Liver (tissue), 3 donors: ENCODE results near the gene GLOD4.

Experiments used
- EGR1 ChIP-seq, 2 donors: IDR thresholded peaks; 2 replicates each; pipeline ENCODE4 v1.6.1; 2016 to 2018; ENCODE audit warnings: antibody characterized with exemption in 2 of 2, low read depth in 2 of 2
- FOXA2 ChIP-seq: IDR thresholded peaks from 2 replicates; pipeline ENCODE4 v1.6.1; 2016; ENCODE audit warnings: antibody characterized with exemption
- GABPA ChIP-seq, 2 donors: IDR thresholded peaks in 1 of 2; conservative IDR thresholded peaks in 1 of 2; 2 replicates each; pipeline ENCODE4 v1.6.1; 2016; ENCODE audit warnings: antibody characterized with exemption in 2 of 2, mild to moderate bottlenecking in 1 of 2, moderate library complexity in 1 of 2
- HNF4A ChIP-seq, 2 donors: conservative IDR thresholded peaks; 2 replicates each; pipeline ENCODE4 v1.6.1; 2016; ENCODE audit warnings: antibody characterized with exemption in 2 of 2, mild to moderate bottlenecking in 2 of 2
- JUND ChIP-seq, 2 donors: IDR thresholded peaks; 2 replicates each; pipeline ENCODE4 v1.6.1; 2016; ENCODE audit warnings: antibody characterized with exemption in 2 of 2
- NR2F2 ChIP-seq: IDR thresholded peaks from 2 replicates; pipeline ENCODE4 v1.6.1; 2016; ENCODE audit warnings: antibody characterized with exemption
- RAD21 ChIP-seq, 2 donors: IDR thresholded peaks; 2 replicates each; pipeline ENCODE4 v1.6.1; 2016; ENCODE audit warnings: antibody characterized with exemption in 2 of 2, mild to moderate bottlenecking in 2 of 2
- SP1 ChIP-seq: IDR thresholded peaks from 2 replicates; pipeline ENCODE4 v1.6.1; 2018; ENCODE audit warnings: antibody characterized with exemption, mild to moderate bottlenecking
- TAF1 ChIP-seq: conservative IDR thresholded peaks from 2 replicates; pipeline ENCODE4 v1.6.1; 2016; ENCODE audit warnings: antibody characterized with exemption, mild to moderate bottlenecking
- YY1 ChIP-seq: IDR thresholded peaks from 2 replicates; pipeline ENCODE4 v1.6.1; 2016; ENCODE audit warnings: antibody characterized with exemption, mild to moderate bottlenecking
- TF ChIP-seq, protein P1 (sequence below): fragments of 150-350 bp; IDR thresholded peaks from 2 replicates; pipeline ENCODE4 v1.5.1; 2017; ENCODE audit warnings: improper control_type of control experiment, low read depth, low read length; ENCODE audit not compliant: missing input control
- TF ChIP-seq, protein P2 (sequence below): IDR thresholded peaks from 2 replicates; pipeline ENCODE4 v1.6.1; 2016; ENCODE audit warnings: antibody characterized with exemption
- TF ChIP-seq, protein P3 (sequence below): IDR thresholded peaks from 2 replicates; pipeline ENCODE4 v1.6.1; 2016; ENCODE audit warnings: antibody characterized with exemption, mild to moderate bottlenecking
- donor health status: healthy.
- donor health status: healthy.

DNA sequence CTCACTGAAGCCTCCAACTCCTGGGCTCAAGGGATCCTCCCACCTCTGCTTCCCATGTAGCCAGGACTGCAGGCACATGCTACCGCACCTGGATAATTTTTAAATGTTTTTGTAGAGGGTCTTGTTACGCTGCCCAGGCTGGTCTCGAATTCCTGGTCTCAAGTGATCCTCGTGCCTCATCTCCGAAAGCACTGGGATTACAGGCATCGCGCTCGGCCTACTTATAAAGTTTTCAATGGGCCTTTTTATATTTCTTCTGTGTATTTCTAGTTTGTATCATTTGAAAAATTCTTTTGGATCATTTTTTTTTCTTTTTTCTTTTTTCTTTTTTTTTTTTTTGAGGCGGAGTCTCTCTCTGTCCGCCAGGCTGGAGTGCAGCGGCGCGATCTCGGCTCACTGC, 57.0 kb downstream of the GLOD4 start:
- no peak for TF ChIP-seq HNF4A (conservative IDR thresholded peaks at IDR 0.05)
- TF ChIP-seq, protein P1, sequence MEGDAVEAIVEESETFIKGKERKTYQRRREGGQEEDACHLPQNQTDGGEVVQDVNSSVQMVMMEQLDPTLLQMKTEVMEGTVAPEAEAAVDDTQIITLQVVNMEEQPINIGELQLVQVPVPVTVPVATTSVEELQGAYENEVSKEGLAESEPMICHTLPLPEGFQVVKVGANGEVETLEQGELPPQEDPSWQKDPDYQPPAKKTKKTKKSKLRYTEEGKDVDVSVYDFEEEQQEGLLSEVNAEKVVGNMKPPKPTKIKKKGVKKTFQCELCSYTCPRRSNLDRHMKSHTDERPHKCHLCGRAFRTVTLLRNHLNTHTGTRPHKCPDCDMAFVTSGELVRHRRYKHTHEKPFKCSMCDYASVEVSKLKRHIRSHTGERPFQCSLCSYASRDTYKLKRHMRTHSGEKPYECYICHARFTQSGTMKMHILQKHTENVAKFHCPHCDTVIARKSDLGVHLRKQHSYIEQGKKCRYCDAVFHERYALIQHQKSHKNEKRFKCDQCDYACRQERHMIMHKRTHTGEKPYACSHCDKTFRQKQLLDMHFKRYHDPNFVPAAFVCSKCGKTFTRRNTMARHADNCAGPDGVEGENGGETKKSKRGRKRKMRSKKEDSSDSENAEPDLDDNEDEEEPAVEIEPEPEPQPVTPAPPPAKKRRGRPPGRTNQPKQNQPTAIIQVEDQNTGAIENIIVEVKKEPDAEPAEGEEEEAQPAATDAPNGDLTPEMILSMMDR: no peak
- TF ChIP-seq FOXA2: no peak
- no peak for TF ChIP-seq JUND (IDR thresholded peaks at IDR 0.05)
- TF ChIP-seq TAF1: no peak
- TF ChIP-seq RAD21 (IDR thresholded peaks at IDR 0.05): no peak
- TF ChIP-seq, protein P2, sequence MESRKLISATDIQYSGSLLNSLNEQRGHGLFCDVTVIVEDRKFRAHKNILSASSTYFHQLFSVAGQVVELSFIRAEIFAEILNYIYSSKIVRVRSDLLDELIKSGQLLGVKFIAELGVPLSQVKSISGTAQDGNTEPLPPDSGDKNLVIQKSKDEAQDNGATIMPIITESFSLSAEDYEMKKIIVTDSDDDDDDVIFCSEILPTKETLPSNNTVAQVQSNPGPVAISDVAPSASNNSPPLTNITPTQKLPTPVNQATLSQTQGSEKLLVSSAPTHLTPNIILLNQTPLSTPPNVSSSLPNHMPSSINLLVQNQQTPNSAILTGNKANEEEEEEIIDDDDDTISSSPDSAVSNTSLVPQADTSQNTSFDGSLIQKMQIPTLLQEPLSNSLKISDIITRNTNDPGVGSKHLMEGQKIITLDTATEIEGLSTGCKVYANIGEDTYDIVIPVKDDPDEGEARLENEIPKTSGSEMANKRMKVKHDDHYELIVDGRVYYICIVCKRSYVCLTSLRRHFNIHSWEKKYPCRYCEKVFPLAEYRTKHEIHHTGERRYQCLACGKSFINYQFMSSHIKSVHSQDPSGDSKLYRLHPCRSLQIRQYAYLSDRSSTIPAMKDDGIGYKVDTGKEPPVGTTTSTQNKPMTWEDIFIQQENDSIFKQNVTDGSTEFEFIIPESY: no peak
- TF ChIP-seq SP1: no peak
- no peak for TF ChIP-seq EGR1 (IDR thresholded peaks at IDR 0.05; ENCODE audit: low read depth in 2 of 2)
- TF ChIP-seq NR2F2: no peak
- TF ChIP-seq, protein P3, sequence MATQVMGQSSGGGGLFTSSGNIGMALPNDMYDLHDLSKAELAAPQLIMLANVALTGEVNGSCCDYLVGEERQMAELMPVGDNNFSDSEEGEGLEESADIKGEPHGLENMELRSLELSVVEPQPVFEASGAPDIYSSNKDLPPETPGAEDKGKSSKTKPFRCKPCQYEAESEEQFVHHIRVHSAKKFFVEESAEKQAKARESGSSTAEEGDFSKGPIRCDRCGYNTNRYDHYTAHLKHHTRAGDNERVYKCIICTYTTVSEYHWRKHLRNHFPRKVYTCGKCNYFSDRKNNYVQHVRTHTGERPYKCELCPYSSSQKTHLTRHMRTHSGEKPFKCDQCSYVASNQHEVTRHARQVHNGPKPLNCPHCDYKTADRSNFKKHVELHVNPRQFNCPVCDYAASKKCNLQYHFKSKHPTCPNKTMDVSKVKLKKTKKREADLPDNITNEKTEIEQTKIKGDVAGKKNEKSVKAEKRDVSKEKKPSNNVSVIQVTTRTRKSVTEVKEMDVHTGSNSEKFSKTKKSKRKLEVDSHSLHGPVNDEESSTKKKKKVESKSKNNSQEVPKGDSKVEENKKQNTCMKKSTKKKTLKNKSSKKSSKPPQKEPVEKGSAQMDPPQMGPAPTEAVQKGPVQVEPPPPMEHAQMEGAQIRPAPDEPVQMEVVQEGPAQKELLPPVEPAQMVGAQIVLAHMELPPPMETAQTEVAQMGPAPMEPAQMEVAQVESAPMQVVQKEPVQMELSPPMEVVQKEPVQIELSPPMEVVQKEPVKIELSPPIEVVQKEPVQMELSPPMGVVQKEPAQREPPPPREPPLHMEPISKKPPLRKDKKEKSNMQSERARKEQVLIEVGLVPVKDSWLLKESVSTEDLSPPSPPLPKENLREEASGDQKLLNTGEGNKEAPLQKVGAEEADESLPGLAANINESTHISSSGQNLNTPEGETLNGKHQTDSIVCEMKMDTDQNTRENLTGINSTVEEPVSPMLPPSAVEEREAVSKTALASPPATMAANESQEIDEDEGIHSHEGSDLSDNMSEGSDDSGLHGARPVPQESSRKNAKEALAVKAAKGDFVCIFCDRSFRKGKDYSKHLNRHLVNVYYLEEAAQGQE: no peak
- no peak for TF ChIP-seq YY1
- no peak for TF ChIP-seq GABPA (IDR thresholded peaks at IDR 0.05 in 1 of 2, conservative IDR thresholded peaks at IDR 0.05 in 1 of 2)
